Inflammatory macrophage (primary cell): ENCODE data around the gene CFAP141.
A peak's percentile ranks its signal among the peaks of the same experiment; 100 is the strongest.

Source experiments
- DNase-seq, 2 donors: peaks; one replicate each; pipeline ENCODE4 v3.0.0-alpha.2; 2020 to 2022

The CFAP141 gene

DNA sequence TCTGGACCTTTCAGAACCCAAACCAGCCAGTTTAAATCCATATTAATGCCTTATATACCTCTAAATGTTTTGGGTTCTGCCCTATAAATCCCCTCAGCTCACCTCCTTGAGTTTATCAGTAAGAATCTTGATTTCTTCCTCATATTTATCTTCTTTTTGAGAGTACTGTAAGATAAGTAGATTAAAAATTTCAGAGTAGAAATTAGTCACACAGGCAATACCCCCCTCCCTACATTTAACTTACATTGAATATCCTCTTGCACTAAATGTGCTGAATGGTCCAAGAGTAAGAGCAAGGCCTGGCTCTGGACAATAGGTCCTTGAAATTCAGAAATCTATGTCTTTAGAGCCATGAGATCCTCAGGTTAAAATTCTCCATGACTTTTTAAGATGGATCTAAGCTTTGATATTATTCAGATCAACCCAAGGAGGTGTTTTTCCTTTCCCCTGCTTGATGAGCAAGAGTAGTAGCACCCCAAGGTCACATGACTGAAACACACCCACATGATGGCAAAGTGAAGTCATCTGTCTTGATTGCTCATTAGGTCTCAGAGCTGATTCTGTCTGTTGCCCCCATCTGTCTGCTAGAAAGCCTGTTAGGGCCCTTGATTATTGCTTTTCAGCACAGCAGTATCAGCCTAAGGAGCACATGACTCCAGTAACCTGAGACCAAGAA is 35.4 kb downstream of the CFAP141 start:
- peak; percentile 46 to 75 for DNase-seq

DNA sequence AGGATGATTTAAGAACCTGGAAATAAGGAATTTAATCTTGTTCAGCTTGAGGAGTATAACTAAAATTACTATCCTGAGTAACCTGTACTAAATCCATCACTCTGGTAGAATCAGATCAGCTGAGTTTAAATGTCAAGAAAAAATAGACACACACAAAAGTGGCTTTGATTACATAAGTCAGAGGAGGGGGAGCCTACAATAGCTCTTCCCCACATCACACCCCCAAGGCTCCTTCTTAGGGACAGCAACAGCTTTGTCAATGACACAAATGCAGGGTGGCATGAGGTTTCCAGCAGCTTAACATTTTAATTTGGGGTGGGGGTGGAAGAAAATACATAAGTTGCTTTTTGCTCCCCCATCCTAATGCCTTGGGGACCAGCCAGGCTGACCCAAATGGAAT is 38.7 kb downstream of the CFAP141 start:
- DNase-seq: no peak

DNA sequence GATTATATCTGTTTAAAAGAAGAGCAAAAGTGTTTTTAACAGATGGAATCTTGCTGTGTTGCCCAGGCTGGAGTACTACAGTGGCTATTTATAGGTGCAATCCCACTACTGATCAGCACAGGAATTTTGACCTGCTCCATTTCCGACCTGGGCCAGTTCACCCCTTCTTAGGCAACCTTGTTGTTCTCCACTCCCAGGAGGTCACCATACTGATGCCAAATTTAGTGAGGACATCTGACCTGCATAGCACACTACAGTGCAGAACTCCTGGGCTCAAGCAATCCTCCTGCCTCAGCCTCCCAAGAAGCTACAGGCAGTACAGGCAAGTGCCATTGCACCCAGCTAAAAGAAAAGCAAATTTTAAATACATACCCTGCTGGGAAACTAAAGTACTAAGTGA is 39.9 kb downstream of the CFAP141 start:
- no peak for DNase-seq

DNA sequence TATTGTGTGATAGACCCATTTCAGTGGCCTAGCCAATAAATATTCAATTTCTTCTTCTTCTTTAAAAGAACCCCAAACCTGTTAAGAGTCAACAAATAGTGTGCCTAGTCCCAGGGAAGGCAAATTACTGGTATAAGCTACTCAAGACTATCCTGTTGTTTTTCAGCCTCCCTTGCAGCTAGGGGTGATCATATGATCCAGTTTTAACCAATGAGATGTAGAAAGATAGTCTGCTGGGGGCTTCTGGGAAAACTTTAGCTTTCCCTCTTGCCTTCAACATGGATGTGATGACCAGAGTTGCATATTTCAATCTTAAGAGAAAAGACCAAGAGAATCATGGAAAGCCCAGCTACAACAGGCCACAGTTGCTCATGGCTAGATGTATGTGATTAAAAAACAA is 46.6 kb downstream of the CFAP141 start:
- DNase-seq: no peak

DNA sequence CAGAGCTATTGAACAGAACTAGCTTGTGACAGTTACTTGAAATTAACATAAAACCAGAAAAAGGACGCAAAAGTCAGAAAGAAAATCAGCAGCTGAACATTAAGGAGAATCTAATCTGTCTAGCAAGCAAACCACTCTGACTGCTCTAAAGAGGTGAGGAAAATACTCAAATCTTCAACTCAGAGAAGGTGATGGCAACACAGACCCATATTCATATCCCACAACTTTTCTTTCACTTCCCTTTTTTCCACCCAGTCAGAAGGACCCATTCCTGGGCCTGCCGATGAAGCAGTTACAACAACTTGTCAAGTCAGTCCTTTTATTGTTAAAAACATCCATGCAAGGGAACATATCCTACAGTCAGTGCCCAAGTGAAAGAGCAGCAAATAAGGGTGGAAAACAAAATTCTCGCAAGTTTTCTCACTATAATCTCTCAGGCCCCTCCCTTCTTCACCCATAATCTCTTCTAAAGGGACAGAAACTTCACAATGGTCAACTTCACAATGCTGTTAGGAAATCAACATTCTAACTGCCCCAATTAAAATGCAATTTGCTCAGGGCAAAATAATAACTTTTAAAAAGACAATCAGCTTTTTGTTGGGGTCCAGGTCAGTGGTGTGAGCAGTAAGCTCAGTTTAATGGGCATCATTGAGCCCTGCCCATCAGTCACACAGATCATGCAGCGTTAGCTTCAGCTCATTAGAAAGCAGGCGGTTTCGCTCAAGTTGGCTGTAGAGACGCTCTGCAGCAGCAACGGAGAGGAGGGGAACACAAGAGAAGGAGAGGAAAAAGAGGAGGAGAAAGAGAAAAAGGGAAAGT is 47.6 kb downstream of the CFAP141 start:
- peak; percentile 76 to 80 for DNase-seq

DNA sequence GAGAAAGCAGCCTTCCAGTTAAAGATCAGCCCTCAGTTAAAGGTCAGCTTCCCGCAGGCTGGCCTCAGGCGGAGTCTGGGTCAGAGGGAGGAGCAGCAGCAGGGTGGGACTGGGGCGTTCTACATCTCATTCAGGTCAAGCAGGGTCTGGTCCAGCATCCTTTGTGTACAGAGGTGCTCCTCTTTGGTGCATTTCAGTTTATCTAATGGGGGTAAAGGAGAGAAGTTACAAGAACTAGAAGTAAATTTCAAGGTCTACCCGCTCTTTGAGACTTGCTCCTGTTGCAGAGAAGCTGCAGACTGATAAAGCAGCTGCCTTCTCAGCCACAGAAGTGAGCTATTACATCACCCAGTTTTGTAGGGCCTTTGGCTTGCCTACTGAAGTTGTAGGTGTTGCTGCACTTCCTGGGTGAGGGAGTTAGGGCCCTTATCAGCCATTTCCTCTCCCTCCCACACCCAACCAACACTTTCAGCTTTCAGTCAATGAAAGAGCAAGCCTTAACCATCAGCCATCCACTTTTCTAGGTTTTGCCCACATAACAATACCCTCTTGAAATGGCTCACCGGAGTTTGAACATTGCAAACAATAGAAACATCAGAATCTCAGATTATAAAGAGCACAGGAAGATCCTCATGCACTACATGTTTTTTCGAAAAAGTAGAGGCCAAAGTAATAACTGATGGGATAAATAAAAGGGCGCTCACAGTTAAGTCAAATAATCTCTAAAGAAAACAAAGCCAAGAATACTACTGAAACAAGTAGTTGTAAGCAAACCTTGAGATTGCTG is 48.4 kb downstream of the CFAP141 start:
- peak; percentile 69 to 89 for DNase-seq

DNA sequence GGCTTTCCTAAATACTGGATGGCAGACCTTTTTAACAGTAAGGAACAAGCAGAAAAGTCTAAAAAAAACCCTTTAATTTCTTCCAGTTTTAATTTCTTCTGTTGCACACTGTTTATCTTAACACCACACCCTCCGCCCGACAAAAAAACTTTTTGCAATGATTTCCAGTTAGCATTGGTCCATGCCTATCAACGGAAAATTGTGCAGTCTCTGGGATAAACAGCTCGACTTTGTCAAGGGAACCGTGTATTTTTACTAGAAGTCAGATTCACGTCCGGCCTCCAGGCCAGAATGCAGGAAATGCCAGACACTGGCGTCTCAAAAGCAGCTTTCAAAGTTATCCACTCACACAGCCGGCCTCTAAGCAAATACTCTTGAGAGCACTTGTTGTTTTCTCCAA is 50.9 kb downstream of the CFAP141 start:
- DNase-seq: no peak

DNA sequence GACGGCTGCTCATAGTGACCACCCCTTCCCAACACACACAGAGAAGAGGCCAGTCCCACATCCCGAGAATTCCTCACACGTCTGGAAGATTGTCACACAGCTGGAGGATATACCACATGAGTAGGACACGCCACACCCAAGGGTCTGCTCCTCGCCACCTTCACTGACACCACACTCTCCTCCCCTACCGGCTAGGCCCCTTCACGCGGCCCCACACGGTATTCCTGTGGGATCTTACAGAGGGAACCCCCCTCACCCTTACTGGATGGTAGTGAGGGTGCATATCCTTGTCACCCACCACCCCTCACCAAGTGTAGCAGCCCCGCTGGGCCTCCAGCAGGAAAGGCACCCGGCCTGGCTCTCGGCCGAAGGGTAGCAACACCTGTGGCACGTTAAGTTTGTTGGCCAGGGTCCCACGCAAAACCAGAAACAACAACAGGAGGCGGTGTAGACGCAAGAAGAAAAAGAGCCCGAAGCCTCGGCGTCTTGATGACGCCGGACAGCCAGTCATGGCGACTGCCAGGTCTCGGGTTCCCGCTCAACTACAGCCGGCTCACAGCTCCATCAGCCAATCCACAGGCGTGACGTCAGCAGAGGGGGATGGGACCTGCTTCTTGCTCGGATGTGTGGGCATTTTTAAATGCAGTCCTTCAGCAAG is 51.5 kb downstream of the CFAP141 start, which contains the start of gene NUP210L:
Gene NUP210L (minus strand): TSS at position 540 of the 658 bp plus-strand sequence.
- DNase-seq: no peak

DNA sequence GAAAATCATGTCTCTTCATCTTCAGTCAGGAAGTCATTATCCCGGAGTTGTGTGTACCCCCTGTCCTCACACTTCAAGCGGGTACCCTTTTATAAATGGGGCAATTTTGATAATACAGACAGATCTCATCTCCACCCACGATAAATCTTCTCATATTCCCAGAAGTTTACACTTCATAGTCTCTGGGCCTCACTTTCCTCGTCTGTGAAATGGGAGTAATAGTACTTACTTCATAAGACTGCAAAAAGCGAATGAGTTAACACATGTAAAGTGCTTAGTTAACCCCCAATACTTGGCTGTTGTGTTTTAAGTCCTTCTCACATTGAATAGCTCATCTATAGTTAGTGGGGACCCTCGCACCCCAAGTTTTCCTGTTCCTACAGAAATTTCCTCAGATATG is 52.1 kb downstream of the CFAP141 start:
- no peak for DNase-seq

DNA sequence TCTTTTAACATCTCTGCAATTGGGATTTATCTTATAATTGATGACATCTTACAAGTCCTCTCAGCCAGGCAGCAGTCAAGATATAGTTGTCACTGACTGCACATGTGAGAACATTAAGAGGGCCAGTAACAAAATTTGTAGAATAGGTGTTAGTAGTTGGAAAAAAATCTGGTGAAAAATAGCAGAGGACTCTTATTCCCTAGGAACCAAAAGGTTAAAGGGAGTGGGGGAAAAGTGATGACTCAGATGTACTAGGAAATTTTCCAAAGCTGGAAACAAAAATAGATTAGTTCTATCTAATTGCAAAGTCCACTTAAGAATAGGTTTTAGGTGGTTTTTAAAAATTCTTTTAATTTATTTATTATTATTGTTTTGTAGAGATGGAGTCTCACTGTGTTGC is 54.8 kb downstream of the CFAP141 start:
- DNase-seq: no peak
